Endothelial cell of umbilical vein (primary cell): ENCODE measurements around the gene LRP1. TPM values are rescaled to one million over a fixed set of nuclear protein-coding genes. Genes with fewer than 3 reads are reported as not detected.

Experiments
- BruUV-seq: library from RNA; stranded (reverse); fragments of 400-500 nt; replicated peaks from 2 replicates; lab custom pipeline; 2021; lab: Mats Ljungman, UMichigan
- CTCF ChIA-PET: fragments of 300-600, 350-600 bp; sonication (Branson Sonifier 250); formaldehyde crosslinking; loops from one replicate; lab custom pipeline; 2021; ENCODE audit warnings: antibody characterized with exemption, inconsistent platforms; lab: Charles Lee
- POLR2A ChIA-PET: fragments of 300-600, 350-600 bp; sonication (Branson Sonifier 250); formaldehyde crosslinking; loops from one replicate; lab custom pipeline; 2021; ENCODE audit warnings: antibody characterized with exemption, inconsistent platforms; lab: Charles Lee
- DNase-seq: peaks from one replicate; pipeline ENCODE4 v3.0.0-alpha.2; 2011; ENCODE audit warnings: low read depth, low spot score
- FAIRE-seq: peaks from 2 replicates; lab custom pipeline; 2011; peaks lifted over from hg19 to GRCh38; lab: Jason Lieb, UNC
- H2AFZ ChIP-seq: 2 replicates; pipeline ENCODE4 v1.6.0; 2012; ENCODE audit warnings: low read depth, low read length, control low read depth, inconsistent platforms
- H3K27ac ChIP-seq: 2 replicates; pipeline ENCODE4 v1.5.1; 2011; ENCODE audit warnings: low read depth, mild to moderate bottlenecking, control low read depth, low read length, moderate library complexity; ENCODE audit not compliant: insufficient read depth
- H3K27me3 ChIP-seq, 2 experiments: 2 replicates each; pipeline versions ENCODE4 v1.6.0 to v1.6.1; 2011; ENCODE audit warnings: low read length in 2 of 2, mixed read lengths in 1 of 2; ENCODE audit not compliant: control insufficient read depth in 2 of 2, insufficient read depth in 2 of 2
- H3K36me3 ChIP-seq, 2 experiments: 2 replicates in 1 of 2; 3 replicates in 1 of 2; pipeline ENCODE4 v1.5.1; 2011; ENCODE audit warnings: low read length in 2 of 2, mild to moderate bottlenecking in 1 of 2, moderate library complexity in 1 of 2; ENCODE audit not compliant: control insufficient read depth in 2 of 2, insufficient read depth in 2 of 2; ENCODE audit errors: extremely low read depth in 1 of 2
- H3K4me1 ChIP-seq: 3 replicates; pipeline ENCODE4 v1.5.1; 2011; ENCODE audit warnings: mild to moderate bottlenecking, low read length; ENCODE audit not compliant: control insufficient read depth, insufficient read depth; ENCODE audit errors: extremely low read depth
- H3K4me2 ChIP-seq: 2 replicates; pipeline ENCODE4 v1.6.1; 2011; ENCODE audit warnings: low read length, control low read depth, mixed read lengths; ENCODE audit not compliant: insufficient read depth
- H3K4me3 ChIP-seq, 3 experiments: fragments of 200-600 bp in 1 of 3; sonication (generic), shearing (Covaris generic) in 1 of 3; replicated peaks in 1 of 3; 2 replicates each; pipeline ENCODE4 v1.5.1; 2011 to 2016; ENCODE audit warnings: control low read depth in 3 of 3, low read length in 3 of 3, mild to moderate bottlenecking in 2 of 3, inconsistent platforms in 1 of 3, low read depth in 1 of 3, moderate library complexity in 1 of 3; ENCODE audit not compliant: insufficient read depth in 1 of 3
- H3K79me2 ChIP-seq: 2 replicates; pipeline ENCODE4 v1.6.0; 2012; ENCODE audit warnings: low read length, inconsistent platforms; ENCODE audit not compliant: control insufficient read depth, insufficient read depth
- H3K9ac ChIP-seq: replicated peaks from 2 replicates; pipeline ENCODE3; 2011; ENCODE audit warnings: low read length, control low read depth; ENCODE audit not compliant: insufficient read depth; ENCODE audit errors: extremely low read depth
- H3K9me1 ChIP-seq: replicated peaks from 3 replicates; pipeline ENCODE4 v1.6.0; 2011; ENCODE audit warnings: mild to moderate bottlenecking, low read length; ENCODE audit not compliant: control insufficient read depth, insufficient read depth; ENCODE audit errors: extremely low read depth
- H3K9me3 ChIP-seq: replicated peaks from 2 replicates; pipeline ENCODE4 v1.5.1; 2012; ENCODE audit warnings: low read length, inconsistent platforms; ENCODE audit not compliant: control insufficient read depth, insufficient read depth
- H4K20me1 ChIP-seq: replicated peaks from 2 replicates; pipeline ENCODE3; 2011; ENCODE audit warnings: mild to moderate bottlenecking, low read length; ENCODE audit not compliant: control insufficient read depth, insufficient read depth; ENCODE audit errors: extremely low read depth
- EZH2 ChIP-seq: IDR thresholded peaks from 2 replicates; pipeline ENCODE4 v1.6.1; 2012; ENCODE audit warnings: borderline replicate concordance, low read depth, mild to moderate bottlenecking, moderate library complexity, low read length, inconsistent platforms; ENCODE audit not compliant: severe bottlenecking
- FOS ChIP-seq: IDR thresholded peaks from 2 replicates; pipeline ENCODE4 v1.6.1; 2011; ENCODE audit warnings: mild to moderate bottlenecking, low read length, moderate library complexity, borderline replicate concordance; ENCODE audit not compliant: insufficient read depth
- GATA2 ChIP-seq: IDR thresholded peaks from 2 replicates; pipeline ENCODE4 v1.7.0; 2011; ENCODE audit warnings: low read depth, mild to moderate bottlenecking, moderate library complexity, mixed read lengths, low read length; ENCODE audit not compliant: insufficient read length, insufficient read depth
- JUN ChIP-seq: IDR thresholded peaks from 2 replicates; pipeline ENCODE4 v1.6.1; 2011; ENCODE audit warnings: borderline replicate concordance, low read depth; ENCODE audit not compliant: insufficient read length, insufficient read depth
- MYC ChIP-seq: IDR thresholded peaks from one replicate; pipeline ENCODE4 v1.6.1; 2011; ENCODE audit warnings: mild to moderate bottlenecking, low read depth, low read length
- POLR2A ChIP-seq: IDR thresholded peaks from 2 replicates; pipeline ENCODE4 v1.6.1; 2012; ENCODE audit warnings: low read depth, mild to moderate bottlenecking, control low read depth, low read length
- POLR2AphosphoS5 ChIP-seq: IDR thresholded peaks from 2 replicates; pipeline ENCODE4 v1.6.1; 2012; ENCODE audit warnings: low read depth, mild to moderate bottlenecking, control low read depth, low read length, moderate library complexity; ENCODE audit not compliant: insufficient read depth
- dilution Hi-C: fragments of 300-500 bp; cut with MboI; formaldehyde crosslinking; loops from one replicate; pipeline ENCODE4 v1.15.0; 2019; ENCODE audit warnings: low sequenced_read_pairs; ENCODE audit not compliant: extremely low pct_ligation_motif_present
- intact Hi-C: fragments of 100-400 bp; cut with micrococcal nuclease; formaldehyde crosslinking; loops from one replicate; pipeline ENCODE4 v1.10.0; 2022
- polyA plus RNA-seq, 4 experiments: library from polyadenylated mRNA; depleted of rRNA in 3 of 4; stranded (reverse) in 3 of 4; unstranded in 1 of 4; fragments of >200 nt; gene quantifications; 2 replicates each; pipeline versions ENCODE4 v1.2.1 to v1.2.3, GENCODE V29; 2011 to 2012; ENCODE audit warnings: missing spikeins in 1 of 4
- total RNA-seq: library from RNA; stranded (reverse); gene quantifications from 2 replicates; pipeline ENCODE4 v1.2.3, GENCODE V29; 2021
- TF ChIP-seq, protein P1 (sequence below), 2 donors: IDR thresholded peaks; 1 replicate in 1 of 2; 2 replicates in 1 of 2; pipeline ENCODE4 v1.5.1; 2011; ENCODE audit warnings: low read length in 2 of 2, mild to moderate bottlenecking in 2 of 2, moderate library complexity in 2 of 2, control low read depth in 1 of 2, inconsistent platforms in 1 of 2, low read depth in 1 of 2; ENCODE audit not compliant: insufficient read depth in 1 of 2; ENCODE audit errors: extremely low read depth in 1 of 2
- TF ChIP-seq, protein P2 (sequence below): IDR thresholded peaks from 2 replicates; pipeline ENCODE4 v1.6.1; 2011; ENCODE audit not compliant: insufficient read depth, insufficient read length

LRP1 gene
- total and polyA plus RNA-seq, 2 donors (not counting 3 experiments of a cell fraction or from before 2014, with no cell fraction given) = 1.6 to 4.6 TPM

DNA sequence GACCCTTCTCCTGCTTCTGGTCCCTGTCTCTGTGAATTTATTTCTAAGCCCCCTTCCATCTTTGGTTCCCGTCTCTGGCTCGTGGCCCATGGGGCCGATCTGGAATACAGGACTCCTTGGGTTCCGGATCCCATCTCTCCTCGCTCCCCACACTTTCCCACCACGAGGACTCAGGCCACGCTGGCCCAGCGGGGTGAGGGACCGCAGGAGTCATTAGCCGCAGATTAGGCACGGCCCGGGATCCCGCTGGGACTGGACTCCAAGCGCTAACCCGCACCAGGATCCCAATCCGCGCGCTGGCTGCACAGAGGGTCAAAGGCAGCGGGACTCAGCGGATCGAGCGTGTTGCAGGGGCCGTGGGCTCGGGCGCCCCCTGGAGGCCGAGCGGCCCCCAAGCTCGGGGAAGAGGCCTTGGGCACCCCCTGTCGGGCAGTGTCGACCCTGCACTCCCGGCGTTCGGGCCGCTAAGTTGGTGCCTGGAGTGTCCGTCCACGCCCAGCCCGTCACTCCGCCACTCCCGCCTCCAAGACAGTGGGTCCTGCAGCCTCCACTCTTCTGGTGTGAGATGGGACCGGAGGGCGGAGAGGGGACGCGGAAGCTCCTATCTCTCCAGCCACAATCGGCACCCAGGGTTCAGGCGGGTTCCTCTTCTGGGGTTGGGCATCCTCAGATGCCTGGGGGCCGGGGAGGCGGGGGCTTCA, 110.7 kb downstream of the LRP1 start:
- H3K27ac ChIP-seq = no peak overlapping the region
- CTCF ChIA-PET = interaction anchor here (0.6 to 10.7 kb wide), 10 partner anchors 9 to 53 kb away, joined by 3 to 214 read pairs (median 7); partner anchors contain the start of genes NXPH4, SHMT2 and STAC3
- peaks cover 0 to under 1% of the 10 kb centered on the region in 2 experiments for H3K36me3 ChIP-seq
- H2AFZ ChIP-seq = peak overlapping the region; percentile 75
- peaks cover 55 to 58% of the 10 kb centered on the region in 2 experiments for H3K27me3 ChIP-seq
- peak; percentile 93 for FAIRE-seq
- peak overlapping the region; percentile 72 for H3K4me2 ChIP-seq
- H3K9me1 ChIP-seq = no peaks in the 10 kb centered on the region
- DNase-seq = peak; percentile 86
- H3K79me2 ChIP-seq = no peaks in the 10 kb centered on the region
- no peak for TF ChIP-seq MYC
- TF ChIP-seq FOS = no peak
- TF ChIP-seq EZH2 = peak; percentile 44
- TF ChIP-seq, protein P1, sequence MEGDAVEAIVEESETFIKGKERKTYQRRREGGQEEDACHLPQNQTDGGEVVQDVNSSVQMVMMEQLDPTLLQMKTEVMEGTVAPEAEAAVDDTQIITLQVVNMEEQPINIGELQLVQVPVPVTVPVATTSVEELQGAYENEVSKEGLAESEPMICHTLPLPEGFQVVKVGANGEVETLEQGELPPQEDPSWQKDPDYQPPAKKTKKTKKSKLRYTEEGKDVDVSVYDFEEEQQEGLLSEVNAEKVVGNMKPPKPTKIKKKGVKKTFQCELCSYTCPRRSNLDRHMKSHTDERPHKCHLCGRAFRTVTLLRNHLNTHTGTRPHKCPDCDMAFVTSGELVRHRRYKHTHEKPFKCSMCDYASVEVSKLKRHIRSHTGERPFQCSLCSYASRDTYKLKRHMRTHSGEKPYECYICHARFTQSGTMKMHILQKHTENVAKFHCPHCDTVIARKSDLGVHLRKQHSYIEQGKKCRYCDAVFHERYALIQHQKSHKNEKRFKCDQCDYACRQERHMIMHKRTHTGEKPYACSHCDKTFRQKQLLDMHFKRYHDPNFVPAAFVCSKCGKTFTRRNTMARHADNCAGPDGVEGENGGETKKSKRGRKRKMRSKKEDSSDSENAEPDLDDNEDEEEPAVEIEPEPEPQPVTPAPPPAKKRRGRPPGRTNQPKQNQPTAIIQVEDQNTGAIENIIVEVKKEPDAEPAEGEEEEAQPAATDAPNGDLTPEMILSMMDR (IDR thresholded peaks at IDR 0.05; ENCODE audit: extremely low read depth in 1 of 2, insufficient read depth in 1 of 2, low read depth in 1 of 2, low read length in 2 of 2) = peak; percentile 100
- TF ChIP-seq, protein P2, sequence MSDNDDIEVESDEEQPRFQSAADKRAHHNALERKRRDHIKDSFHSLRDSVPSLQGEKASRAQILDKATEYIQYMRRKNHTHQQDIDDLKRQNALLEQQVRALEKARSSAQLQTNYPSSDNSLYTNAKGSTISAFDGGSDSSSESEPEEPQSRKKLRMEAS = no peak
- TF ChIP-seq POLR2AphosphoS5 = peak; percentile 65
- no peak for TF ChIP-seq JUN
- TF ChIP-seq GATA2 = no peak
- TF ChIP-seq POLR2A = no peak
- H4K20me1 ChIP-seq = no peaks in the 10 kb centered on the region
- dilution Hi-C loops = no loop called here
- peaks cover 28% of the 10 kb centered on the region for H3K4me1 ChIP-seq
- intact Hi-C loops = loop anchor here (1.0 to 2.0 kb wide), 3 partner anchors 9 to 25 kb away; no protein-coding TSS in a partner anchor
- no peaks in the 10 kb centered on the region for H3K9me3 ChIP-seq
- BruUV-seq = no TSS peak
- peak overlapping the region in 2 of 3 experiments; percentile 3 to 35 for H3K4me3 ChIP-seq
- no peak overlapping the region for H3K9ac ChIP-seq
- POLR2A ChIA-PET = interaction anchor here (1.0 kb wide), 1 partner anchor 9 kb away, joined by 3 read pairs; the partner anchor contains the start of gene SHMT2
